CD4-positive, alpha-beta T cell treated with Interleukin-15 for 1 hour (primary cell): ENCODE results near the gene YJU2.
"Not testable (repeated sequence)": the region's sequence is repeated elsewhere in the genome, so short reads cannot be mapped to it uniquely, and the experiment has no call there.

Experiments used
- DNase-seq: peaks from one replicate; pipeline ENCODE4 v3.0.0-alpha.2; 2020

Gene YJU2

DNA sequence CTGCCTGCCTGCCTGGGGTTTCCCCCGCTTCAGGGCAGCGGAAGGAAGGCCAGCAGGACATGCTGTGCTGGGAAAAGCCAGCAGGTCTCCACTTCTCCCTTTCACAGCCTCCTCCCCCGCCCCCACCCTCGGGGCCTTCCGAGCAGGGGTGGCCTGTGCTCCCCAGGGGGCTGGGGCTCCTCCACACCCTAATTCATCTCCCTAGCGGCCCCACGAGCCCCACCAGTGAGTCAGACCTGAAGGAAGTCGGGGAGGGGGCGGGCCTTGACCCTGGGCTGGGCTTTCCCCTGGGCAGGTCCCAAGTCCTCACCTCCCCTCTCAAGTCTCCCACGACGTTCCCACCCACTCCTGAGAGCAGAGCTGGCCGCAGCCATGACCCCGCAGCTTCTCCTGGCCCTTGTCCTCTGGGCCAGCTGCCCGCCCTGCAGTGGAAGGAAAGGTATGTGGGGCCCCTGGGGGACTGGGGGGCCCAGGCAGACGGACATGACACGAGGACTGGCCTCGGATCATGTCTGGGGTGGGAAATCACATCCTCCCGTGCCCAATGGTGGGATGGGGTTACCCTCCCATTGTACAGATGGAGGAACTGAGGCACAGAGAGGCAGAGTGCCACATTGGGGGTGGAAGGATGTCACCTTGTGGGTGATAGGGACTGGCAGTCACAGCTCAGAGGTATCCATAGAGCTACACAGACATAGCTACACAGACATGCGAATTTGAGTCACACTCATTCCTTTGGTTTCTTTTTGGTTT lies 17.5 kb upstream of the YJU2 start, which contains the start of gene EBI3:
TSS of gene EBI3 (plus strand) at position 345 of the 753 bp plus-strand sequence. CDS start at position 373, 28 bp downstream.
- peak; percentile 70 for DNase-seq

DNA sequence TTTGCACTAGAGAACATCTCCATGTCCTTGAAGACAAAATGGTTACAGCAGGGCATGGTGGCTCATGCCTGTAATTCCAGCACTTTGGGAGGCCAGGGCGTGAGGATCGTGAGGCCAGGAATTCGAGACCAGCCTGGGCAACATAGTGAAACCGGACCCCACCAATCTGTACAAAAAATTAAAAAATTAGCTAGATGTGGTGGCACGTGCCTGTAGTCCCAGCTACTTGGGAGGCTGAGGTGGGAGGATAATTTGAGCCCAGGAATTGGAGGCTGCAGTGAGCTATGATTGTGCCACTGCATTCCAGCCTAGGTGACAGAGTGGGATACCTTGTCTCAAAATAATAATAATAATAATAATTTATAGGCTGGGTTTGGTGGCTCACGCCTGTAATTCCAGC lies 16.6 kb upstream of the YJU2 start:
- not testable (repeated sequence) for DNase-seq

DNA sequence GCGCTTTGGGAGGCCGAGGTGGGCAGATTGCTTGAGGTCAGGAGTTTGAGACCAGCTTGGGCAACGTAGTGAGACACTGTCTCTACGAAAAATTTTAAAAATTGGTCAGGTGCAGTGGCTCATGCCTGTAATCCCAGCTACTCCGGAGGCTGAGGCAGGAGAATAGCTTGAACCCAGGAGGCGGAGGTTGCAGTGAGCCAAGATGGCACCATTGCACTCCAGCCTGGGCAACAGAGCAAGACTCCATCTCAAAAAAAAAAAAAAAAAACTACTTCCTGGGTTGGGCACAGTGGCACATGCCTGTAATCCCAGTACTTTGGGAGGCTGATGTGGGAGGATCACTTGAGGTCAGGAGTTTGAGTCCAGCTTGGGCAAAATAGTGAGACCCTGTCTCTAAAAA lies 15.4 kb upstream of the YJU2 start:
- DNase-seq = not testable (repeated sequence)

DNA sequence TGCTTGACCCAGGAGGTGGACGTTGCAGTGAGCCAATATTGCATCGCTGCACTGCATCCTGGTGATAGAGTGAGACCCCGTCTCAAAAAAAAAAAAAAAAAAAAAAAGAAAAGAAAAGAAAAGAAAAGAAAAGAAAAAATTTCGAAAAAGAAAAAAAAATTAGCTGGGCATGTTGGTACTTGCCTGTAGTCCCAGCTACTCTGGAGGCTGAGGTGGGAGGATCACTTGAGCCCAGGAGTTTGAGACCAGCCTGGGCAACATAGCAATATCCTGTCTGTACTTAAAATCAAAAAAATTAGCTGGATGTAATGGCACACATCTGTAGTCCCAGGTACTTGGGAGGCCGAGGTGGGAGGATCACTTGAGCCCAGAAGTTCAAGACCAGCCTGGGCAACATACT lies 14.7 kb upstream of the YJU2 start:
- DNase-seq = not testable (repeated sequence)

DNA sequence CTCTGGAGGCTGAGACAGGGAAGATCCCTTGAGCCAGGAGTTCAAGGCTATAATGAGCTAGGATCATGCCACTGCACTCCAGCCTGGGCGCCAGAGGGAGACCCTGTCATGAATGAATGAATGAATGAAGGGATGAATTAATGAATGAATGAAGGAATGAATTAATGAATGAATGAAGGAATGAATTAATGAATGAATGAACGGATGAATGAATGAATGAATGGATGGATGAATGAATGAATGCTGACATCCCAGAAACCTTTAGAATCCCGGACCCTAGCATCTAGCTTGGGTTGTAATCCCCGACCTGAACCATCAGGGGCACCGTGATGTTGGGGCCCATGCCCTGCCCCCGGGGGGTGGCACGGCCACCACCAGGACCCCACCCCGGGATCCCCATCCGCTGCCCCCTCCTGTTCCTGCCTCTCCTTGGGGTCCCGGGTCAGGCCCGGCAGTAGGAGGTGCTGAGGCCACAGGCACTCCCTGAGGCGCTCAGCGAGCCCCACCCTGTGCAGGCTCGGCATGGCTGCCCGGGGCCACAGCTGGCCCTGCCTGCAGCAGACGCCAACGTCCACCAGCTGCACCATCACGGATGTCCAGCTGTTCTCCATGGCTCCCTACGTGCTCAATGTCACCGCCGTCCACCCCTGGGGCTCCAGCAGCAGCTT lies 14.1 kb upstream of the YJU2 start:
- DNase-seq = no peak

DNA sequence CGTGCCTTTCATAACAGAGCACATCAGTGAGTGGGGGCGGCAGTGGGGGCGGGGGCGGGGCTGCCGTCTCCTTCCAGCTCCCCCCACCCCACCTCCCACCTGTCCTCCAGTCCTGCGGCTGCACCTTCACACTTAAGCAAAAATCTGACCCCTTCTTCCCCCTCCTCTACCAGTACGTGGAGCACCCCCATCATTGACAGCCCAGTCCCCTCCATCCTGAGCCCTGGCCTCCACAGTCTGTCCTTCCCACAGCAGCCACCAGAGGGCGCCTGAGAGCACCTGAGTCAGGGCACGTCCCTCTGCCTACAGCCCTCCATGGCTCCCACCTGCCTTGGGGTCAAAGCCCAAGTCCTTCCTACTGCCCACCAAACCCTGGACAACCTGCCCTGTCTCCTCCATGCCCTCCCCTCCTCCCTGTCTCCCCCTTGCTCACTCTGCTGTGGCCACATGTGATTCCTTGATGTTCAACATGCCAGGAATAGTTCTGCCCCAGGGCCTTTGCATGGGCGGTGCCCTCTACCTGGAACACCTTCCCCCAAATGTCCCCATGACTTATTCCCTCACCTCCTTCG lies 13.5 kb upstream of the YJU2 start:
- DNase-seq = peak; percentile 31

DNA sequence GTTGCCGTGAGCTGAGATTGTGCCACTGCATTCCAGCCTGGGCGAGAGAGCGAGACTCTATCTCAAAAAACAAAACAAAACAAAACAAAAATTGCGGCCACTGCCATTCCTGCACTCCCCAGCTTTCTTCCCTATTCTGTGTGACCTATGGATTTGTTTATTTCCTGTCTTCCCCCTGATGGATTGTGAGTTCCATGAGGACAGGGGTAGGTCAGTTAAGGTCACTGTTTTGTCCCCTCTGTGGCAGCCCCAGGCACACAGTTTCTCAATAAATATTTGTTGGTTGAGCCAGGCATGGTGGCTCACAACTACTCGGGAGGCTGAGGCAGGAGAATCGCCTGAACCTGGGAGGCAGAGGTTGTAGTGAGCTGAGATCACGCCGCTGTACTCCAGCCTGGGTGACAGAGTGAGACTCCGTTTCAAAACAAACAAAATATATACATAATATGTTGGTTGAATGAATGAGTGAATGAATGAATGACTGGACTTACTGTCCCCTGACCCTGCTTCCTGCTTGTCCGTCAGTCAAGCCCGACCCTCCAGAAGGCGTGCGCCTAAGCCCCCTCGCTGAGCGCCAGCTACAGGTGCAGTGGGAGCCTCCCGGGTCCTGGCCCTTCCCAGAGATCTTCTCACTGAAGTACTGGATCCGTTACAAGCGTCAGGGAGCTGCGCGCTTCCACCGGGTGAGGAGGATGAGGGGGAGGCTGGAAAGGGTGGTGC lies 12.6 kb upstream of the YJU2 start:
- no peak for DNase-seq

DNA sequence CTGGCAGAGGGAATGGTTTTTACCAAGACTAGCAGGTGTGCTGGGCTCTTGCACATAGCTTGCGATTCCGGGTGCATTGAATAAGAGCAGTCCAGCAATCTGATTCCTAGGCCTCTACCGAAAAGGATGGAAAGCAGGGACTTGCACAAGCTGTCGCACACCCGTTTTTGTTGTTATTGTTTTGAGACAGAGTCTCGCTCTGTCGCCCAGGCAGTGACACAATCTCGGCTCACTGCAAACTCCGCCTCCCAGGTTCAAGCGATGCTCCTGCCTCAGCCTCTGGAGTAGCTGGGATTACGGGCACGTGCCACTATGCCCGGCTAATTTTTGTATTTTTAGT lies 12.0 kb upstream of the YJU2 start:
- DNase-seq = no peak

DNA sequence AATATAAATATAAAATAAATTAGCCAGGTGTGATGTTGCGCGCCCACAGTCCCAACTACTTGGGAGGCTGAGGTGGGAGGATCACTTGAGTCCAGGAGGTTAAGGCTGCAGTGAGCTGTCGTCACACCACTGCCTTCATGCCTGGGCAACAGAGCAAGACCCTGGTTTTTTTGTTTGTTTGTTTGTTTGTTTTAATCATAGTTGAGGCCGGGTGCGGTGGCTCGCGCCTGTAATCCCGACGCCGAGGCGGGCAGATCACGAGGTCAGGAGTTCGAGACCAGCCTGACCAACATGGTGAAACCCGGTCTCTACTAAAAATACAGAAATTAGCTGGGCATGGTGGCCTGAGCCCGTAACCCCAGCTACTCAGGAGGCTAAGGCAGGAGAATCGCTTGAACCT lies 9.4 kb upstream of the YJU2 start:
- DNase-seq = not testable (repeated sequence)

DNA sequence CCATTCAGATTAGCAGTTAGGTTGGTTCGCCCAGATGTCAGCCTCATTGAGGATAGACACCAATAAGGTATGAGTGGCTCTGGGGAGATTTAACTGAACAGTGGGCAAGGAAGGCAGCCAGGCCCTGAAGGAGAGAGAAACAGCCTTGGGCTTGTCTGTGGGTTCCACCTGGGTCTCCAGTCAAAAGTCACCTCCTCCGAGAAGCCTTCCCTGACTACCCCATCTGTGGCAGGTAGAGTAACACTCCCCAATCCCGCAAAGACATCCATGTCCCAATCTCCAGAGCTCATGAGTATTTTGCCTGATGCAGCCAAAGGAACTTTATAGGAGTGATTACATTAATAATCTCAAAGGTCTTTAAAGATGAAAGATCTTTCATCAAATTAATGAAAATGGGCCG lies 8.0 kb upstream of the YJU2 start:
- DNase-seq = no peak

DNA sequence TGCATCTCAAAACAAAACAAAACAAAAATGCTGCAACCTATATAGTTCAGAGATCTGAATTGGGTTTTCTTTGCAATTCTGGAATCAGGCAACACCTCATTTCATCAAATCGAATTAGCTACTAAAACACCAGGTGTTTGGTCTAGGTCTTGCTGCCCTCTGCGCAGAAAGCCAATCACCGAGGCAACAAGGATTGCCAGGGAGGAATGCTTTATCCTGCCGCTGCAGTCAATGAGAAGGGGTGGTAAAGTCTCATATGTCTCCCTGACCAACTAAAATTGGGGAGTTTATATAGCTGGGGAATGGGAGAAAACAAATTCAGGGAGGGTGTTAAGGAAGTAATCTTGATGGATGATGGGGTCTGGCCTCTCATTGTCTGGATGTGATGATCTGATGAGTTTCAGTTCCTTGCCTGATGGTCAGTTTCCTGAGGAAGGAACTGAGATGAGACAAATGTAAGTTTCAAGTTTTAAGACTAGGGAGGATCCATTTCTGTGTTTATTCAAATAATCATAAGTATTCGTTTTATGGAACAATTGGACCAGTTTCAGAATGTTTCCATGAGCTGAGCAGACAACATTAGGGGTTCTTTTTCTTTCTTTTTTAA lies 5.0 kb upstream of the YJU2 start:
- no peak for DNase-seq

DNA sequence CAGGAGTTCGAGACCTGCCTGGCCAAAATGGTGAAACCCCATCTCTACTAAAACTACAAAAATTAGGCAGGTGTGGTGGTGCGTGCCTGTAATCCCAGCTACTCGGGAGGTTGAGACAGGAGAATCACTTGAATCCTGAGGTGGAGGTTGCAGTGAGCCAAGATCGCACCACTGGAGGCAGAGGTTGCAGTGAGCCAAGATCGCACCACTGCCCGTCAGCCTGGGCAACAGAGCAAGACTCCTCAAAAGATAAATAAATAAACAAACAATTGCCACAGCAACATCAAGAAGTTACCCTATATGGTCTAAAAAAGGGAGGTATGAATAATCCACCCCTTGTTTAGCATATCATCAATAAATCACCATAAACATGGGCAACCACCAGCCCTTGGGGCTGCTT lies 942 bp upstream of the YJU2 start:
- DNase-seq = not testable (repeated sequence)

DNA sequence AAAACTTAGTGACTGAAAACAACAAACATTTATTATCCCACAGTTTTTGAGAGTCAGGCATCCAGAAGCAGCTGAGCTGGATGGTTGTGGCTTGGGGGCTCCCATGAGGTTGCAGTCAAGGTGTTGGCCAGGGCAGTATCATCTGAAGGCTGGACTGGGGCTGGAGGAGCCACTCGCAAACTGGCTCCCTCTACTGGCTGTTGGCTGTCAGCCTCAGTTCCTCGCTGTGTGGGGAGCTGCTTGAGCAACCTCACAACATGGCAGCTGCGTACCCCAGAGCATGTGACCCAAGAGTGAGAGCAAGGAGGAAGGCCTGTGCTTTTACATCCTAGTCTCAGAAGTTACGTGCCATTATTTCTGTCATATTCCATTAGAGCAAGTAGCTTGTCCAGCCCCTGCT lies 9.7 kb downstream of the YJU2 start:
- no peak for DNase-seq

DNA sequence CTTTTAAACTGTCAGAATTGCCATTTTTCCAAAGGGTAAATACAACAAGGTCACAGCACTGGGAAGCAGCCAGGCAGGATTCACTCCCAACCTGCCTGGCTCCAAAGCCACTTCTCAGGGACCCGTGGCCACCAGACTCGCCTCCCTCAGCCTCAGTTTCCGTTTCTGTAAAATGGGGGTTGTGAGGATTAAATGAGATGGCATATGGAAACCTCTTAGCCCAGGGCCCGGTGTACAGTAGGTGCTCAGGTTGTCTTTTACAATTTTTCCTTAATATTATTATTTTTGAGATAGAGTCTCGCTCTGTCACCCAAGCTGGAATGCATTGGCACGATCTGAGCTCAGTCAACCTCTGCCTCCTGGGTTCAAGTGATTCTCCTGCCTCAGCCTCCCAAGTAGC lies 10.1 kb downstream of the YJU2 start:
- DNase-seq = no peak

DNA sequence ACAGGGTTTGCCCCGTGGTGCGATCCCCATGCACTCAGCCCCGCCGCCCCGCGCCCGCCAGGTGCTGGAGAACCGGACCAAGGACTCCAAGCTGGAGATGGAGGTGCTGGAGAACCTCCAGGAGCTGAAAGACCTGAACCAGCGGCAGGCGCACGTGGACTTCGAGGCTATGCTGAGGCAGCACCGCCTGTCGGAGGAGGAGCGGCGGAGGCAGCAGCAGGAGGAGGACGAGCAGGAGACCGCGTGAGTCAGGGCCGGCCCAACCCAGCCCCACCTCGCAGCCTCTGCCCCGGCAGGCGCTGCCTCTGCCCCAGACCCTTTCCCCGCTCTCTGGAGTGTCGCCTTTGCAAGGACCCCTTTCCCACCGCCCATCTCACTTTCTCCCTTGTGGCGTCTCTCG lies 11.3 kb downstream of the YJU2 start:
- no peak for DNase-seq

DNA sequence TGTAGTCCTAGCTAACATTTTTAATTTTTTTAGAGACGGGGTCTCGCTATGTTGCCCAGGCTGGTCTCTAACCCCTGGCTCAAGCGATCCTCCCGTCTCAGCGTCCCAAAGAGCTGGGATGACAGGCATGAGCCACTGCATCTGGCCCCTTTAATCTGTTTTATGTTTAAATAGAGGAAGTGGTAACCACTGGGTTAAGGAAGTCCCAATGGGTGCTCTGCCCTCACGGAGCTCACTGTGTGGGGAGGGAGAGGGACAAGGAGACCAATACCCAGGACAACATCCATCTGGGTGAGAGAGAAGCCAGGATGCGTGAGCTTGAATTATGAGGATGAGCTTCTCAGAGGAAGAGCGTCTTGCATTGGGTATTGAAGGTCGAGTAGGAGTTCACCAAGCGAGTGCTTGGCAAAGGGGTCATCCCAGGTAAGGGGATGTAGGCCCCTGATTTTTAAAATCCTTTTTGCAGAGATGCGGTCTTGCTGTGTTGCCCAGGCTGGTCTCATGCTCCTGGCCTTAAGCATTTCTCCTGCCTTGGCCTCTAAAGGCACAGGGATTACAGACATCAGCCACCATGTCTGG lies 13.8 kb downstream of the YJU2 start:
- DNase-seq = no peak

DNA sequence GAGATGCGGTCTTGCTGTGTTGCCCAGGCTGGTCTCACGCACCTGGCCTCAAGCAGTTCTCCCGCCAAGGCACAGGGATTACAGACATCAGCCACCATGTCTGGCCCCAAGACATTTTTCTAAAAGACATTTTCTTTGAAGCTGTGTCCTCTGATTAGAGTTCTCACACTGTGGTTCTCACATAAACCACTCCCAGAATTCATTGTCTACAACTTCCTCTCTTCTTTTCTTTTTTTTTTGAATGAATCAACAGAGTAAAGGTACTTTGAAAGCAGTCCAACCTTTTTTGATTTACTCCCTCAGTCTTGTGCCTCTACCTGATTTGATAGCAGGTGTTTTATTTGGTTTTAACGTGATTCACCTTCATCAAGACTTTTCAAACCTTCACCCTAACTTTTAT lies 17.9 kb downstream of the YJU2 start:
- DNase-seq = no peak

DNA sequence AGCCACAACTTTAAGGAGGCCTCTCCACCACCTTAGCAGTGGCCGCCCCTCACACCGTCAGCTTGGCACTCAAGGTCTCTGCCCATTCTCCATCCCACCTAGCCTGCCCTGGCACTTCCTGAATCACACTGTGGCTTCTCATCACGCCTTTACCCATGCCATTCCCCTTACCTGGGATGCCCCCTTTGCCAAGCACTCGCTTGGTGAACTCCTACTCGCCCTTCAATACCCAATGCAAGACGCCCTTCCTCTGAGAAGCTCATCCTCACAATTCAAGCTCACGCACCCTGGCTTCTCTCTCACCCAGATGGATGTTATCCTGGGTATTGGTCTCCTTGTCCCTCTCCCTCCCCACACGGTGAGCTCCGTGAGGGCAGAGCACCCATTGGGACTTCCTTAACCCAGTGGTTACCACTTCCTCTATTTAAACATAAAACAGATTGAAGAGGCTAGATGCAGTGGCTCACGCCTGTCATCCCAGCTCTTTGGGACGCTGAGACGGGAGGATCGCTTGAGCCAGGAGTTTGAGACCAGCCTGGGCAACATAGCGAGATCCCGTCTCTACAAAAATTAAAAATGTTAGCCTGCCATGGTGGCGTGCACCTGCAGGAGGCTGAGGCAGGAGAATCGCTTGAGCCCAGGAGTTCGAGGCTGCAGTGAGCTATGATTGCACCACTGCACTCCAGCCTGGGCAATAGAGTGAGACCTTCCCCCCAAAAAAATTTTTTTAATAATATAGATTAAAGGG lies 19.5 kb downstream of the YJU2 start:
- no peak for DNase-seq

DNA sequence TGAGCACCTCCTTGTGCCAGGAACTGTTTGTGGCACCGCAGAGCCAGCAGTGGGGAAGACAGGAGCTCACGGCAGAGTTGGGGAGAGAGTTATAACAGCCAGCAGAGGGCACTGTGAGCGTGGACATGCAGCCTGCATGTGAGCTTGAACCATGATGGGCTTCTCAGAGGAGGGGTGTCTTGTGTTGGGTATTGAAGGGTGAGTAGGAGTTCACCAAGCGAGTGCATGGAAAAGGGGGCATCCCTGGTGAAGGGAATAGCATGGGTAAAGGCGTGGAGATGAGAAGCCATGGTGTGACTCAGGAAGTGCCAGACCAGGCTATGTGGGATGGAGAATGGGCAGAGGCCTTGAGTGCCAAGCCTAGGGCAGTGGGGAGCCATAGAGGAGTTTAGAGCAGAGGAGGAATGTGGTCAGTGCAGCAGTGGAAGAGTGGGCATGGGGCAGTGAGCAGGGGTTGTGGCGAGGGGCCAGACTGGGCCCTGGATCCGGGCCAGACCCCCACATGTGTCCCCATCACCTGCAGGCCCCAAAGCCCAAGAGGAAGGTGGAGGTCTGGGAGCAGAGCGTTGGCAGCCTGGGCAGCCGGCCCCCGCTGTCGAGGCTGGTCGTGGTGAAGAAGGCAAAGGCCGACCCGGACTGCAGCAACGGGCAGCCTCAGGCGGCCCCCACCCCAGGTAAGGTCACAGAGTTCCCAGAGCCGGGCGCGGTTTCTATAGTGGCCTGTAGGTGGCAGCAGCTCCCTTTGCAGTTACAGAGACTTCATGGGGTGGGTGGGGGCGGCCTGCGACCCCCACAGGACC lies 20.4 kb downstream of the YJU2 start:
- peak; percentile 44 for DNase-seq

DNA sequence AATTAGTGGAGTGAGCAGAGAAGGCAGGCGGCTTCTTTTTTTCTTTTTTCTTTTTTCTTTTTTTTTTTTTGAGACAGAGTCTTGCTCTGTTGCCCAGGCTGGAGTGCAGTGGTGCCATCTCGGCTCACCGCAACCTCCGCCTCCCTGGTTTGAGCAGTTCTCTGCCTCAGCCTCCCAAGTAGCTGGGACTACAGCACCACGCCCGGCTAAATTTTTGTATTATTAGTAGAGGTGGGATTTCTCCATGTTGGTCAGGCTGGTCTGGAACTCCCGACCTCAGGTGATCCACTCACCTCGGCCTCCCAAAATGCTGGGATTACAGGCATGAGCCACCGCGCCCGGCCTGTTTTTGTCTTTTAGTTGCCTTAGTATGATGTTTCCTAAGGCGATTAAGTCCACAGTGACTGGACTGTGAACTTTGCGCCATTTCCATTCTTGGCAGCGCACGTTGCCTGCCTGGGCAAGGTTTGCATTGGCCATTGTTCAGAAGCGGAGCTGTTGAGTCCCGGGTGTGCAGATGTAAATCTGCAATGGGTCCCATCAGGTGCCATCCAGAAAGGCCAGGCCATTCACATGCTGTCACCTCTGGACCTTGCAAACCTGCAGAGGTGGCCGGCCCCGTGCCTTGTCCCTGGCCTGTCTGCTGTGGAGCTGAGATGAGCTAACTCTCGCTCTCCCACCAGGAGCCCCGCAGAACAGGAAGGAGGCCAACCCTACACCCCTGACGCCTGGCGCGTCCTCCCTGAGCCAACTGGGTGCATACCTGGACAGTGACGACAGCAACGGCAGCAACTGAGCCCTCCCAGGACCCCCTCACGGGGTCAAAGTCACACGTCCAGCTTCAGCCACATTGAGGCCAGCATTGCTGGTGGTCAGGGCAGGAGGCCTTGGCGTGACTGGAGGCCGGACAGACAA lies 21.3 kb downstream of the YJU2 start:
- DNase-seq = no peak
